ENCODE measurements around the gene IL13.
"Not testable (repeated sequence)": the region's sequence is repeated elsewhere in the genome, so short reads cannot be mapped to it uniquely, and the experiment has no call there.

IL13 gene

DNA sequence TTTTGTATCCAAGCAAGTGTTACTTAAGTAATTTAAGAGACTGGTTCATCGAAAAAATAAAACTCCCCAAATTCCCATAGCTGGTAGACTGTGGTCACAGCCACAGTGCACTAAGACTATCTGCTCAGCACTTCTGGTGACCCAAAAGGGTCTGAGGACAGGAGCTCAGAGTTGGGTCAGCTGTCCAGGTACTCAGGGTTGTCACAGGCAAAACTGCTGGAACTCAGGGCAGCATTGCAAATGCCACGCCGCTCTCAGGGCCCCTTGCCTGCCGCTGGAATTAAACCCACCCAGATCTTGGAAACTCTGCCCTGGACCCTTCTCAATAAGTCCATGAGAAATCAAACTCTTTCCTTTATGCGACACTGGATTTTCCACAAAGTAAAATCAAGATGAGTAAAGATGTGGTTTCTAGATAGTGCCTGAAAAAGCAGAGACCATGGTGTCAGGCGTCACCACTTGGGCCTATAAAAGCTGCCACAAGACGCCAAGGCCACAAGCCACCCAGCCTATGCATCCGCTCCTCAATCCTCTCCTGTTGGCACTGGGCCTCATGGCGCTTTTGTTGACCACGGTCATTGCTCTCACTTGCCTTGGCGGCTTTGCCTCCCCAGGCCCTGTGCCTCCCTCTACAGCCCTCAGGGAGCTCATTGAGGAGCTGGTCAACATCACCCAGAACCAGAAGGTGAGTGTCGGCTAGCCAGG is at the start of gene IL13:
Gene IL13, plus strand, starts transcription at position 498 of the 705 bp plus-strand sequence. Its CDS starts 14 bp downstream, at position 512.
- DNase-seq (ENCODE audit: low read depth, low spot score), result no peak

DNA sequence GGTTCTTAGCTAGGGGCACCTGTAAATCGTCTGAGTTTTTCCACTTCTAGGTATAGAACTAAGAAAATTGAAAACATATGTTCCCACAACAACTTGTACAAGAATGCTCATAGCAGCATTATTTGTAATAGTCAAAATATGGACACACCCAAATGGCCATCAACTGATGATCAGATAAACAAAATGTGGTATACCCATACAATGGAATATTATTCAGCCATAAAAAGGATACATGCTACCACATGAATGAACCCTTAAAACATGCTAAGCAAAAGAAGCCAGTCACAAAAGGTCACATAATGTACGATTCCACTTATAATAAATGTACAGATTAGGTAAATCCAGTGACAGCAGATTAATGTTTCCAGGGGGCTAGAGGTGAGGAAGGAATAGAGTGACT is 46.0 kb upstream of the IL13 start:
- DNase-seq (ENCODE audit: low read depth, low spot score), result no peak

DNA sequence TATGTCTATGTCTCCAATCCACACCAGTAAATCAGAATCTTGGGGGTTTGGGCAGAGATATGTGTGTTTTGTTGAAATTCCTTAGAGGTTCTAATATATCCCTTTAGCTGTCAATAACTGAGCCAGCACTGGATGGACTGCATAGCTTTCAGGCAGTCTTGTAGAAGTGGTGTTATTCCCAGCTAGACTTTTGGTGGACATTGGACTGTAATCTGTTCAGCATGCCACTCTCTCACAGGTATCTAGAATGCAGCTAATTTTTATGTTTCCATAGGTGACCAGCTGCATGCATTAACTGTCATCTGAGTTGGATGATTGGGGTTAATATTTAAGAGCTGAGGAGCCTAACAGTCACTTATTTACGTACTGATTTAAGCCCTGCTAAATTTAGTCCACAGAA is 45.1 kb upstream of the IL13 start:
- no peak for DNase-seq (ENCODE audit: low read depth, low spot score)

DNA sequence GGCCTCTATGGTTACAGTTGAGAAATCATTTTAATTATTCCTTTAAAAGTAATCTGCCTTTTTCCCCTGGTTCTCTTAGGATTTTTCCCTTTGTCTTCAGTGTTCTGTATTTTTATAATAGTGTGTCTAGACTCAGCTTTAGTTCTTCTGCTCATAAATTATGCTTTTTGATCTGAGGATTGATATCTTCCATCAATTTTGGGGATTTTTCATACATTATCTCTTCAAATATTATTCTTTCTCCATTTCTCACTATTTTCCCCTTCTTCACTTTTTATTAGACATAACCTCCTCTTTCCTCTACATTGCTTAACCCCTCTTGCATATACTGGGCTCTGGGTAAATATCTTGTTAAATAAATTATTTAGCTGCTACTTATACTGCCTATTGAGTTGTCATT is 36.3 kb upstream of the IL13 start:
- DNase-seq (ENCODE audit: low read depth, low spot score), result no peak

DNA sequence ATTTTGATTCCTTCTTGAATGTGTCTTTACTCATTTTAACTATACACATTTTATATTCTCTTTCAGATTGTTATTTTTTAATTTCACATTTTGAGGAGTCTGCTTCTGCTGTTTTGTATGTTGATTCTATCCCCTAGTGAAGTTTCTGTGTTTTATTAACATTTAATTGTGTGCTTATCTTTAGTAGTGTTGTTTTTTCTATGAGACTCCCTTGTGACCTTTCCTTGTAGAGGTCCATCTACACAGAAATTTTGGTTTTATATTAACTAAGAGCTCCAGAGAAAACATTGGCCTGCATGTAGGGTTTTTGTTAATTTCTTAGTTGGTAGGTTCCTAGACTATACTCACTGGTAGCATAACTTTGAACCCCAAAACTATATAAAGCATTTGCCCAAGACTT is 35.4 kb upstream of the IL13 start:
- DNase-seq (ENCODE audit: low read depth, low spot score), result no peak

DNA sequence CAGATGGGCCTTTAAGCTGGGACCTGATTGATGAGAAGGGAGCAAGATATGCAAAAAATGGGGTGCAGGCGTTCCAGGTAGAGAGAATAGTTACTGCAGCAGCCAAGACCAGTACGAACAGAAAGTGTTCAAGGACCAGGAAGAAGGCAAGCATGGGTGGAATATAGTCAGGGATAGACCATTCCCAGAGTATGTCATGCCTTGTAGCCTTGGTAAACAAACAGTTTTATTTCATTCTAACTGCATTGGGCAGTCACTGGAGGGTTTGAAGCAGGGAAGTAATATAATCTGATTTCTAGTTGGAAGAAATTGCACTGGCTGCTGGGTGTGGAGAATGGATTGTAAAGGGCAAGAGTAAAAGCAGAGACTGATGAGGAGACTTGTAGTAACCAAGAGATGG is 30.5 kb upstream of the IL13 start:
- no peak for DNase-seq (ENCODE audit: low read depth, low spot score)

DNA sequence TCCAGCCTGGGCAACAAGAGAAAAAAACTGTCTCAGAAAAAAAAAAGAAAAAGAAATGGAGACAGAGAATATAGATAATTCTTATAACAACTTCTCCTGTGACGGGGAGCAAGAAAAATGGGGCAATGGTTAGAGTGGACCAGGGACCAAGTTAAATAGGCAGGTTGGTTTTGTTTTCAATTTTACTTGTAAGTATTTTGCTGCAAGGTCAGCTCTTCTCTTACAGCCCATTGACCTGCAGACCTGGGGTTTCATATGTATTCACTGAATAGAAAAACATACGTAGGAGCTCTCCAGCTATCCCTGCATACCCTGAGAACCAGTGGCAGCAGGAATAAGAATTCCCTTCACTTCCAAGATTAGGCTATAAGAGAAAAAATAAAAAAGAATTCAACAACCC is 29.2 kb upstream of the IL13 start:
- no peak for DNase-seq (ENCODE audit: low read depth, low spot score)

DNA sequence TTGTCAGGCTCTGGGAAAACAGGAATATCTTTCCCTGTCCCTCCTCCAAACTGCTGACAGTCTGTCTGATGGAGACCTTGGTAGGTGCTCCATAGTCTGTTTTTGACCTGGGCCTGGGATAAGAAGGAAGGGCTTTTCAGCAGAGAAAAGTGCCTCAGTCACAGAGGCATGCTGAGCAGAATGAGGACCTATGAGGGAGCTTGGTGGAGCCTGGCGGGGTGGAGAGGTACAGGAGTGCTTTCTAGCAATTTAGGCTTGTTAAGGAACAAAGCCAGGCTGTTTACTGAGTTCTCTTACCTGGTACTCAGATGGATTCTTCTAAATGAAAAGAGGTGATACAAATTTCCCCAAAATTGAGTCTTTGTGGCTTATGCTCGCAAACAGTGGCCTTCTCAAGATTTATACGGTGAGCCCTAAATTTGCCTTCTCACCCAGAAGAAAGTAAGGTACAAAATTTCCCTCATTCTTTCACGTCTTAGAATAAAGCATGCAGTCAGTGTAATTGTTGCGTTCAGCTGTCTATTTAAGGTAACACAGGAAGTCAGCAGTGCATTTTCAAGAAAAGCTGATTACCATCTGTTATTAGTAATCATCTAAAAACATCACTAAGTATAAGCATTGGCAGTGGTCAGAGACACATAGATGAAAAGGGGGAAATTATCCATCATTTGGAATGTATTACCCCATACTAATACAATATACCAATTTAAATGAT is 28.6 kb upstream of the IL13 start:
- no peak for DNase-seq (ENCODE audit: low read depth, low spot score)

DNA sequence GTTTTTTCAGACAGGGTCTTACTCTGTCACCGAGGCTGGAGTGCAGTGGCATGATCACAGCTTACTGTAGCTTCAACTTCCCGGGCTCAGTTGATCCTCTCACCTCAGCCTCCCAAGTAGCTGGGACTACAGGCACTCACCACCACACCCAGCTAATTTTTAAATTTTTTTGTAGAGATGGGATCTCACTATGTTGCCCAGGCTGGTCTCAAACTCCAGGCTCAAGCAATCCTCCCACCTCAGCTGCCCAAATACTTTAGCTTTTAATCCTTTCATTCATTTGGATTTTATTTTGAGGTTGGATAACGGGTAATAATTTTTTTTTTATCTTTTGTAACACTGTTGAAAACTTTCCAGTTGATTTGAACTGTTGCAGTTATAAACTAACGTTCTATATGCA is 24.4 kb upstream of the IL13 start:
- not testable (repeated sequence) for DNase-seq (ENCODE audit: low read depth, low spot score)

DNA sequence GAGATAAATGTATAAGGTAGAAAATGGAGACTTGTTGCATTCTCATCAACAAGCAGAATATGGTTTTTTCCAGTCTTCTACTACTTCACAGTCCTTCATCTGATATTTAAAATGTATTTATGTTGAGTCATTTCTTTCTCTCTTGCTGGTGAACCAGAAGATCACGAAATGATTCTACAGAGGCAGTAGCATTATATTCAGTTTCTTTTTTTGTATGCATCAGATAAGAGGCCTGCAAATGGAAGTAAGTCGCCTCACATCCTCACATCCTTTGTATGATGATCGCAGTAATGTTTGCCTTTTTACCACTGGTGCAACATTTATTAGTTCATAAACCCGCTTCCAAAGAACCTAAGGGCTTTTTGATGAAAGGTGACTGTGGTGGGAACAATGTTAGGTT is 22.1 kb upstream of the IL13 start:
- no peak for DNase-seq (ENCODE audit: low read depth, low spot score)

DNA sequence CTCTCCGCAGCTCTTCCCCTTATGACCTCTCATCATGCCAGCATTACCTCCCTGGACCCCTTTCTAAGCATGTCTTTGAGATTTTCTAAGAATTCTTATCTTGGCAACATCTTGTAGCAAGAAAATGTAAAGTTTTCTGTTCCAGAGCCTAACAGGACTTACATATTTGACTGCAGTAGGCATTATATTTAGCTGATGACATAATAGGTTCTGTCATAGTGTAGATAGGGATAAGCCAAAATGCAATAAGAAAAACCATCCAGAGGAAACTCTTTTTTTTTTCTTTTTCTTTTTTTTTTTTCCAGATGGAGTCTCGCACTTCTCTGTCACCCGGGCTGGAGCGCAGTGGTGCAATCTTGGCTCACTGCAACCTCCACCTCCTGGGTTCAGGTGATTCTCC is 20.7 kb upstream of the IL13 start:
- no peak for DNase-seq (ENCODE audit: low read depth, low spot score)

DNA sequence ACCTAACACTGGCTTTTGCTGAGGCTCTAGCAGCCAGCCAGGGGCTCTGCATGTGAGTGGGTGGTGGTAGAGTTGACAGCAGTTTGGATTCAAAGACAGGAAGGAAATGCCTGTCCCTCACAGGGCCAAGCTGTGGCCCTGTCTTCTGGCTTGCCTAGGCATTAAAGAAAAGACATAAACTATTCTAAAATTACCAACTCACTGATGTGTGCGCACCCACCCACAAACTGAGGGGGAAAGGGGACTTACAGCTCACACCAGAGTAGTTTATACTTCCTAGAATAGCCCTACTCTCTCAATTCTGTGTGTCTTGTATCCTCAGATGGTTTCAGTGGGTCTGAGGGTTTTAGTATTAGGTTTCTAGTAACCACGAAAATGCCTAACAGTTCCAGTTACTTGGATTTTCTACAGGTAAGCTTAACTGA is 18.3 kb upstream of the IL13 start:
- no peak for DNase-seq (ENCODE audit: low read depth, low spot score)

DNA sequence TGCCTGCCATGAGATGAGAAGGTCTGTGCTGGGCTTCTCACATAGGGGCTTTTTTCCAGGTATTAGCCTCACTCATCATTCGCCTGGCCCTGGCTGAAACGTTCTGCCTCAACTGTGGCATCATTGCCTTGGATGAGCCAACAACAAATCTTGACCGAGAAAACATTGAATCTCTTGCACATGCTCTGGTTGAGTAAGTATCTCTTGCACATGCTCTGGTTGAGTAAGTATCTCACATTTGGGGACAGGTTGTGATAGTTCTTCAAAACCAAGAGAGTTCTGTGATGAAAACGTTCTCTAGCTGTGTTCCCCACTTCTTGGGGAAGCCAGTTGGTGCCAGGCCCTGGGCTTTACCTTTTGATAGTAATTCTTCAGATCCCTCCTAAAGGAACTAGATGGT is 17.4 kb upstream of the IL13 start:
- no peak for DNase-seq (ENCODE audit: low read depth, low spot score)

DNA sequence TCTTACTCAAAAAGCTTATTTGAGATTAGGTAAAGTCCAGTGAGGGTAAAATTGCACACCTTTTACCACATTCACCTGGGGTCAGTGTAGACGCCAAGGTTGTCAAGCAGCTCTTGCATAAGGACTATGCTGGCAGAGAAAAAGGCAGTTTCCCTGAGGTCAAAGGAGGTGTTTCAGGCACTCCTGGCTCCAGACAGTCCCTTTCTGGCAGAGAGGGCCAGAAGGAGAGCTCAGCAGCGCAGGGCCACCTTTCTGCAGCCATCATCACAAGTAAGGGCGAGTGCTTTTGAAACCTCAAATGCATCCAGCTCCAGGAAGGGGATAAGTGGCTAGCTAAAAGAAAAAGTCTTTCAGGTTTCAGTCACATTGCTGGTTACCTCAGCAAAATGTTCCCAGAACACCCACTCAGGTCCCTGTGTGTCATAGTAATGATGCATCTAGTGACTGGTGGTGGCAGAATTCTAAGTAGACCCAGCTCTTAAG is 16.7 kb upstream of the IL13 start:
- no peak for DNase-seq (ENCODE audit: low read depth, low spot score)

DNA sequence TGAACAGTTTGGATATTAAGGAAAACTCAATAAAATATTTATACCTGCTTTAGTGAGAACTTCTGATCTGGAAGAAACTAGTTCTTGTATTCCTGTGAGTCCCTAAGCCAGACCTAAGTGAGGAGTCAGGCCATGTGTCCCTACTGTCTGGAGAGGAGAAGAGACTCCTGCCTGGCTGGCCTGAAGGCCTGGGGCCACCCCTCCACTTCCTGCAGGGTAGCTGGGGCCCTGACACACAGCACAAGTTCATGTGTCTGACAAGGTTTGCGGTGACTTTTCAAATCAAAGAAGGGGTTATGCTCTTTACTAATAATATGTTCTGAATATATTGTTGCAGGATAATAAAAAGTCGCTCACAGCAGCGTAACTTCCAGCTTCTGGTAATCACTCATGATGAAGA is 16.1 kb upstream of the IL13 start:
- no peak for DNase-seq (ENCODE audit: low read depth, low spot score)

DNA sequence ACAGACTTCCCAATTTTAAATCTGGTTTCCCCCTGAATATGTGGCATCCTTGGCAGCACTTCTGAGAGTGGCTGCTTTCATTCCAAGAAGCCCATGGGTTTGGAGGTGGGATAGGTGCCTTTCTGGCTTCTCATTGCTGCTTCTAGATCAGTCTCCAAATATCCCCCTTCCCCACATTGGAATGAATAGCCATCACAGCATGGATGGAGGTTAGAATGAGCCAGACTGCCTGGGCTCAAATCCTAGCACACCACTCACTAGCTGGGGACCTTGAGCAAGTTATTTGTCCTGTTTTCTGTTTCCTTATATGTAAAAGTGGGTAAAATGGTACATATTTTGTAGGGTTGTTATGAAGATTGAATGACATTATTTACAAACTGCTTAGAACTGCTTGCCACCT is 13.8 kb upstream of the IL13 start:
- no peak for DNase-seq (ENCODE audit: low read depth, low spot score)

DNA sequence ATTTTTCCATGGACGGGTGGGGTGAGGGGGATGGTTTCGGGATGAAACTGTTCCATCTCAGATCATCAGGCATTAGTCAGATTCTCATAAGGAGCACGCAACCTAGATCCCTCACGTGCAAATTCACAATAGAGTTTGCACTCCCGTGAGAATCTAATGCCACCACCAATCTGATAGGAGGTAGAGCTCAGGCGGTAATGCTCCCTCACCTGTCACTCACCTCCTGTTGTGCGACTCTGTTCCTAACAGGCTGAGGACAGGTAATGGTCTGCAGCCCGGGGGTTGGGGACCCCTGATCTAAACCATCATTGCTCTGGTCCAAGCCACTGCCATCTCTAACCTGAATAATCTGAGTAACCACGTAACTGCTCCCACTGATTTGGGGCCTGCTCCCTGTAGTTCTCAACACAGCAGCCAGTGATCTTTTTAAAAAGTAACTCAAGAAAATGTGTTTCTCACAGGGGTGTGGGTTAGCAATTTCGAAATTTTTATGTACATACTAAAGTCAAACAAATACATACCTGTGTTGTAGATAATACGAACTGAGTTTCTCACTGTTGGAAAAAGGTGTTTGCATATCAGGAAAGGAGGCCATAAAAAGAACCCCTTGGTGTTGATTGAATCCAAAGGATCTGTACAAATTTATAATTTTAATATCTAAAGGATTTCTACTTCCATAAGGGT is 11.2 kb upstream of the IL13 start:
- DNase-seq (ENCODE audit: low read depth, low spot score), result no peak

DNA sequence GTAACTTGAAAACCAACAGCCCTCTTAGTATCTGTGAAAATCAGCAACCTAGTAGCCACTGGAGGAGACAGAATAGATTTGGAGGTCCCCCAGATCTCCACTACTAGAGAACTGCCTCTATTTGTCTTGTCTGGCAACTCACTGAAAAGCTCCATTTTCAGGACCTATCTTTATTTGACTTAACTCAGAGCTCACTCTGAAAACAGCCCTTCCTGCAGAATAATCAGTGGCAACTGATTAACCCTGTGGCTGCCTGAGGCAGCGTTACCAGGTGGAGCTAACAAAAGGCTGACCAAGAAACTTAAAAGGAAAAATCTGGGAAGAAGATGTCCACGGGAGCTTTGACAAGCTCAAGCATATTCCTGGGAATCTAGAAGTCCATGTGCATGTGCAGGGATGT is 10.5 kb upstream of the IL13 start:
- no peak for DNase-seq (ENCODE audit: low read depth, low spot score)

DNA sequence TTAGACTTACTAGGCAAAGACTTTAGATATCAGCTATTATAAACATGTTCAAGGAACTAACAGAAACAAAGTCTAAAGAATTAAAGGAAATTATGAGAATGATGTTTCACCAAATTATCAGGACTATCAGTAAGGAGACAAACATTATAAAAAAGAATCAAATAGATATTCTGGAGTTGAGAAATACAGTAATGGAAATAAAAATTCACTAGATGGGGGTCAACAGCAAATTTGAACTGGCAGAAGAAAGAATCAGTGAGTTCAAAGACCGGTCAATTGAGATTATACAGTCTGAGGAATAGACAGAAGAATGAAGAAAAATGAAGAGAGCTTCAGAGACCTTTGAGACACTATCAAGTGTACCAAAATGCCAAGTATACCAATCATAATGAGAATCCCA is 9.6 kb upstream of the IL13 start:
- no peak for DNase-seq (ENCODE audit: low read depth, low spot score)

DNA sequence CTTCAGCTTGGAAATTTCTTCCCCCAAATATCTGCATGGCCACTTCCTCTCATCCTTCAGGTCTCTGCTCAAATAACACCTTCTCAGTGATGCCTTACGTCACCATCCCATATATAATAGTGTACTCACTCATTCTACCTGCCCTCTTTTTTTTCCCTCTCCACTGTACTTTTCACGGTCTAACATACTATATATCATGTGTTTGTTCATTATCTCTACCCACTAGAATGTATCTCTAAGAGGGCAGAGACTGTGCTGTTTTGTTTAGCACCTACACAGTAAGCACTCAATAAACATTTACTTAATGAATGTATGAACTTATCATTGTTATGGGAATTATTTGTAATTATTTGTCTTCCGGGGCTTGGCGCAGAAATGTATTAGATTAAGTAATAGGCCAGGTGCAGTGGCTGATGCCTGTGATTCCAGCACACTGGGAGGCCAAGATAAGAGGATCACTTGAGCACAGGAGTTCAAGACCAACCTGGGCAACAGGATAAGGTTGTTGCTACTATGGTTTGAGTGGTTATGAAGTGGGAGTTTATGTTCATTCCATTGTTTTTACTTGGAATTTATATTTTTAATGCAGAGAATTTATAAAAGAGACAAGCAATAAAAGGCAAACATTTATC is 6.0 kb upstream of the IL13 start:
- DNase-seq (ENCODE audit: low read depth, low spot score), result no peak

DNA sequence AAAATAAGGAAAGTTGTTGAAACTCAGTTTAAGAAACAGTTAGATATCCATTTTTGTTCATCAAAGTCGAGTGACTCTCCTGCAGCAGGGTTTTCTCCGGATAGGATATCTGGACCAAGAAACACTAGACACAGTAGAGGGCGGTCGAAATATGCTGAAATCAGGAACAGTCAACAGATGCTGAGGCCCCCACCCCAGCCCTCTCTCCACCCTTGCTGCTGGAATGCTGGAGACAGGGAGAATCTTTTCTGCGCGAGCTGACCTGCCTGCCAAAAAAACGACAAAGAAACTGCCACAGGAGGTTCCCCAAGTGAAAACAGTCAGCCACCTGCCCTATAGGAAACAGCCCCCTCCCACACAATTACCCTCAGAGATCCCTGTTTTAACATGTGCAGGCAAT is 4.3 kb upstream of the IL13 start:
- peak; percentile 28 for DNase-seq (ENCODE audit: low read depth, low spot score)
